ENCODE data around the gene CD74. TPM values are rescaled to one million over a fixed set of nuclear protein-coding genes. Genes with fewer than 3 reads are reported as not detected.

Gene CD74
- total RNA-seq, 6 donors from 2014 or later: 957 to 4,783 (median 3,180) TPM

DNA sequence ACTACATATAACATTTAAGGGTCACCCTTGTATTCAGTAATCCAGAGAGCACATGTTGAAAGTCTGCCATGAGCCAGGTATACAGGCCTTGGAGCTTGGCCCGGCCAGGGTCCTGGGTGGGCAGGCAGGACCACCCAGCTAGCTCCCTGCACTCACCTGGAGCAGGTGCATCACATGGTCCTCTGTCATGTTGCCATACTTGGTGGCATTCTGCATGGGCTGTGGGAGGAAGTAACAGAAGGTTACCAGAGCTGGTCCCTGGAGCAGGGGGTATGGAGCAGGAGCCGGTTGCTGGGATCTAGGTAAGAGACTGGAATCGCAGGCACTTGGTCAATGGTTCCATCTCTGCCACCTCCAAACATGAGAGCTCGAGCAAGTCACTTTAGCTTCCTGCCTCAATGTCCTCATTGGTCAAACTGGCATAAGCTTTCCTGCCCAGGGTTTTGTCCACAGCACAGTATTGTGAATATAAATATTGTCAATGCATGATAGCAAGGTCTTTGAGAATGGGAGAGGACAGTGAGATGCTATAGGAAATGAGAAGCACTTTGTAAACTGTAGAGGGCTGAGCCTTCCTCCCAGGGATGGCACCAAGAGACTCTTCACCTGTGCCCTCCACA, 6.5 kb downstream of the CD74 start:
- Histone ChIP-seq H3K27me3 (no peaks in the 10 kb centered on the region), H3K27ac (peak overlapping the region; percentile 54 to 95 (median 94)), H3K36me3 (peaks cover 41 to 73% (median 63%) of the 10 kb centered on the region in 4 donors), H3K4me3 (no peak overlapping the region), H3K4me1 (peaks cover 35 to 49% (median 41%) of the 10 kb centered on the region in 4 donors), H3K9me3 (no peaks in the 10 kb centered on the region)
- no peak for DNase-seq
- TF ChIP-seq POLR2AphosphoS5 (IDR thresholded peaks at IDR 0.05) (no peak), POLR2A (IDR thresholded peaks at IDR 0.05) (no peak), CTCF (IDR thresholded peaks at IDR 0.05) (no peak), EP300 (IDR thresholded peaks at IDR 0.05) (no peak)
- ATAC-seq (ENCODE audit: low FRiP score in 2 of 2): no peak
- 87 to 90% methylated on average over 3 to 4 of the region's 4 CpGs for WGBS, 2 donors

GRCh38 chr5:150404941-150405816, 7.5 kb downstream of the CD74 start:
- ATAC-seq (ENCODE audit: low FRiP score in 2 of 2): no peak
- no peak overlapping the region for H3K4me3 ChIP-seq
- no peaks in the 10 kb centered on the region for H3K27me3 ChIP-seq
- peak overlapping the region in 3 of 4 donors; percentile 18 to 64 (median 26) for H3K27ac ChIP-seq
- H3K4me1 ChIP-seq: peaks cover 26 to 41% (median 34%) of the 10 kb centered on the region in 4 donors
- no peak for TF ChIP-seq CTCF (IDR thresholded peaks at IDR 0.05)
- H3K36me3 ChIP-seq: peaks cover 48 to 83% (median 72%) of the 10 kb centered on the region in 4 donors
- no peak for DNase-seq
- 81 to 86% methylated on average over 9 of the region's 9 CpGs for WGBS, 2 donors
- no peaks in the 10 kb centered on the region for H3K9me3 ChIP-seq

DNA sequence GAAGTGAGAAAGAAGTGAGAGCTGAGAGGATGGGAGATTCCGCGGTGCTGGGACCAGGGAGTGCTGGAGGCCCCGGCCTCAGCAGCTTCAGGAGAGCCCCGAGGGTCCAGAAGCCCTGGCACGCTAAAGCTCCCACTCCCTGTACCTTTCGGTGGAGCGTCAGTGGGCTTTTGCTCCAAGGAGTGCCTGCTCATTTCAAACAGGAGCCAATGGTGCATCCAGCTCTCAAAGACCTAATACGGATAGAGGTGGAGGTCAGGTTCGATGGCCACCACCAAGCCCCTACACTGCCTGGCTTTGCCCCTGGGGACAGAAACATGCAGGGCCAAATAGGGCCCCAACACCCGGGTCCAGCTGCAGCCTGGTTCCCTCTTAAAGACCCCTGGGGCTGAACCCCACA, 8.2 kb downstream of the CD74 start:
- Histone ChIP-seq H3K27ac (peak overlapping the region in 2 of 4 donors; percentile 18 to 64), H3K9me3 (no peaks in the 10 kb centered on the region), H3K27me3 (no peaks in the 10 kb centered on the region), H3K36me3 (peaks cover 53 to 90% (median 78%) of the 10 kb centered on the region in 4 donors), H3K4me1 (peaks cover 22 to 37% (median 29%) of the 10 kb centered on the region in 4 donors), H3K4me3 (no peak overlapping the region)
- no peak for DNase-seq
- TF ChIP-seq POLR2AphosphoS5 (IDR thresholded peaks at IDR 0.05) (no peak), CTCF (IDR thresholded peaks at IDR 0.05) (no peak), EP300 (IDR thresholded peaks at IDR 0.05) (no peak), POLR2A (IDR thresholded peaks at IDR 0.05) (no peak)
- 92% methylated on average over 10 of the region's 10 CpGs for WGBS, 2 donors
- no peak for ATAC-seq (ENCODE audit: low FRiP score in 2 of 2)

GRCh38 chr5:150404121-150404520, 8.6 kb downstream of the CD74 start:
- H3K4me1 ChIP-seq: peaks cover 20 to 33% (median 25%) of the 10 kb centered on the region in 4 donors
- peaks cover 53 to 94% (median 82%) of the 10 kb centered on the region in 4 donors for H3K36me3 ChIP-seq
- 64 to 77% methylated on average over 5 of the region's 5 CpGs for WGBS, 2 donors
- H3K9me3 ChIP-seq: no peaks in the 10 kb centered on the region
- peak overlapping the region in 2 of 4 donors; percentile 18 to 64 for H3K27ac ChIP-seq
- no peak overlapping the region for H3K4me3 ChIP-seq
- ATAC-seq (ENCODE audit: low FRiP score in 2 of 2) (no peak), DNase-seq (no peak)
- H3K27me3 ChIP-seq: no peaks in the 10 kb centered on the region
- TF ChIP-seq CTCF (IDR thresholded peaks at IDR 0.05) (no peak), EP300 (IDR thresholded peaks at IDR 0.05) (no peak), POLR2A (IDR thresholded peaks at IDR 0.05) (no peak), POLR2AphosphoS5 (IDR thresholded peaks at IDR 0.05) (no peak)
